ENCODE measurements around the gene CRISPLD2. TPM values are rescaled to one million over a fixed set of nuclear protein-coding genes. Genes with fewer than 3 reads are reported as not detected.

The CRISPLD2 gene
- total and polyA plus RNA-seq, 10 of the 15 experiments (the other 5 are each of a cell fraction or from before 2014, with no cell fraction given), result 0.03 to 0.30 (median 0.08) TPM; not detected in 5

- TF ChIP-seq ZBTB4 (CRISPR knock-in tag; IDR thresholded peaks at IDR 0.05) (no peak), MEF2A (IDR thresholded peaks at IDR 0.05; ENCODE audit: insufficient read depth, low read depth, low read length) (no peak), HDAC2 (IDR thresholded peaks at IDR 0.05) (no peak), BCL11A (IDR thresholded peaks at IDR 0.05; ENCODE audit: low read depth, low read length) (no peak), E2F8 (IDR thresholded peaks at IDR 0.05; ENCODE audit: low read depth, partially characterized antibody) (no peak)
Observed at GRCh38 chr16:84868328-84868727, 48.5 kb downstream of the CRISPLD2 start (continued).

- SMC1A ChIA-PET (ENCODE audit: uncharacterized antibody, unreplicated experiment), result no interaction called here
- POLR2A ChIA-PET, result no interaction called here
- RAD21 ChIA-PET (ENCODE audit: unreplicated experiment), result no interaction called here
- ATAC-seq, result no peak
- in situ Hi-C loops (cut with MboI) (no loop called here), intact Hi-C loops (cut with micrococcal nuclease; ENCODE audit: unreplicated experiment) (no loop called here)
- Histone ChIP-seq H3K9ac (ENCODE audit: control insufficient read depth, insufficient read depth, low read length) (no peak overlapping the region), H3K4me2 (ENCODE audit: control insufficient read depth, insufficient read depth) (no peak overlapping the region), H3K36me3 (ENCODE audit: control insufficient read depth in 2 of 2, insufficient read depth in 2 of 2, low read length in 1 of 2) (no peaks in the 10 kb centered on the region), H3K27me3 (replicated peaks in 1 of 2; ENCODE audit: control insufficient read depth in 2 of 2, insufficient read depth in 2 of 2, low read length in 1 of 2) (peaks cover 0 to 5% of the 10 kb centered on the region in 2 experiments; a peak in 2 of 4 replicates), H3K4me1 (ENCODE audit: control insufficient read depth, insufficient read depth, low read length) (no peaks in the 10 kb centered on the region), H3K27ac (ENCODE audit: control insufficient read depth, insufficient read depth) (no peak overlapping the region), H2AFZ (ENCODE audit: control insufficient read depth, low read depth, low read length) (no peak overlapping the region), H3K9me3 (replicated peaks; ENCODE audit: control insufficient read depth, insufficient read depth, low read length) (no peaks in the 10 kb centered on the region), H3K79me2 (ENCODE audit: control insufficient read depth, insufficient read depth, low read length) (no peaks in the 10 kb centered on the region), H4K20me1 (ENCODE audit: control insufficient read depth, insufficient read depth) (no peaks in the 10 kb centered on the region), H3K4me3 (no peak overlapping the region)
- FAIRE-seq, result no peak
- 39% methylated on average over 17 of the region's 17 CpGs for whole genome bisulfite sequencing (ENCODE audit: insufficient coverage, insufficient replicate concordance, low lambda C conversion rate, missing lambda C conversion rate)
- BruUV-seq (replicated peaks), result no TSS peak
- CTCF ChIA-PET, result no interaction called here
- no peak for DNase-seq (ENCODE audit: low read depth, low spot score)
- TF ChIP-seq ZNF274 (IDR thresholded peaks at IDR 0.05; ENCODE audit: insufficient read depth, insufficient read length), result no peak
- TF ChIP-seq MTA2 (IDR thresholded peaks at IDR 0.05; ENCODE audit: low read depth), result no peak
- TF ChIP-seq BMI1 (IDR thresholded peaks at IDR 0.05; ENCODE audit: borderline replicate concordance), result no peak
- no peak for TF ChIP-seq RBBP5 (conservative IDR thresholded peaks at IDR 0.05)
- no peak for TF ChIP-seq CUX1 (IDR thresholded peaks at IDR 0.05; ENCODE audit: insufficient replicate concordance, low read depth, low read length)
- no peak for TF ChIP-seq CBFB (IDR thresholded peaks at IDR 0.05; ENCODE audit: low read depth)
Observed at GRCh38 chr16:84868829-84869472, 49.2 kb downstream of the CRISPLD2 start.

Measured in GM12878 (cell line).